ENCODE data around the gene TMEM215.
A peak's percentile ranks its signal among the peaks of the same experiment; 100 is the strongest.
"Not testable (repeated sequence)": the region's sequence is repeated elsewhere in the genome, so short reads cannot be mapped to it uniquely, and the experiment has no call there.

TMEM215 gene

GRCh38 chr9:32783168-32783891 is at the start of gene TMEM215:
TSS of gene TMEM215 (plus strand) at chr9:32783540. CDS start at chr9:32784184, 644 bp downstream.
- peak; percentile 33 to 78 for DNase-seq

GRCh38 chr9:32735476-32735875 is 47.9 kb upstream of the TMEM215 start:
- no peak for DNase-seq

GRCh38 chr9:32737378-32737777 is 46.0 kb upstream of the TMEM215 start:
- DNase-seq: no peak

- DNase-seq: no peak
These were observed 44.7 kb upstream of the TMEM215 start for GRCh38 chr9:32738501-32739172.

GRCh38 chr9:32741706-32742105 is 41.6 kb upstream of the TMEM215 start:
- no peak for DNase-seq

GRCh38 chr9:32742296-32742695 is 41.0 kb upstream of the TMEM215 start:
- no peak for DNase-seq

GRCh38 chr9:32748013-32748412 is 35.3 kb upstream of the TMEM215 start:
- no peak for DNase-seq

- no peak for DNase-seq
These were observed 27.6 kb upstream of the TMEM215 start for GRCh38 chr9:32755730-32756129.

GRCh38 chr9:32764139-32764538 is 19.2 kb upstream of the TMEM215 start:
- no peak for DNase-seq

GRCh38 chr9:32775283-32775682 is 8.1 kb upstream of the TMEM215 start:
- DNase-seq: no peak

- DNase-seq: no peak
These were observed 7.1 kb upstream of the TMEM215 start for GRCh38 chr9:32776201-32776600.

GRCh38 chr9:32782476-32783167 is 718 bp upstream of the TMEM215 start:
- DNase-seq: peak; percentile 6 to 62

- DNase-seq: no peak
These were observed 4.5 kb downstream of the TMEM215 start for GRCh38 chr9:32787816-32788215.

- not testable (repeated sequence) for DNase-seq
These were observed 12.7 kb downstream of the TMEM215 start for GRCh38 chr9:32796015-32796414.

- DNase-seq: no peak
These were observed 18.2 kb downstream of the TMEM215 start for GRCh38 chr9:32801530-32801929.

GRCh38 chr9:32807217-32807616 is 23.9 kb downstream of the TMEM215 start:
- no peak for DNase-seq

GRCh38 chr9:32811246-32811645 is 27.9 kb downstream of the TMEM215 start:
- DNase-seq: no peak

GRCh38 chr9:32820322-32820721 is 37.0 kb downstream of the TMEM215 start:
- DNase-seq: no peak

GRCh38 chr9:32823101-32823500 is 39.8 kb downstream of the TMEM215 start:
- no peak for DNase-seq

- DNase-seq: no peak
These were observed 40.2 kb downstream of the TMEM215 start for GRCh38 chr9:32823551-32823950.

GRCh38 chr9:32825203-32825602 is 41.9 kb downstream of the TMEM215 start:
- DNase-seq: no peak

- DNase-seq: no peak
These were observed 45.5 kb downstream of the TMEM215 start for GRCh38 chr9:32828861-32829260.

- DNase-seq: no peak
These were observed 49.0 kb downstream of the TMEM215 start for GRCh38 chr9:32832346-32832745.

All from NCI-H526 (cell line).